Measurements from ENCODE around the gene KLHL18.
"Not testable (repeated sequence)": the region's sequence is repeated elsewhere in the genome, so short reads cannot be mapped to it uniquely, and the experiment has no call there.

KLHL18 gene

DNA sequence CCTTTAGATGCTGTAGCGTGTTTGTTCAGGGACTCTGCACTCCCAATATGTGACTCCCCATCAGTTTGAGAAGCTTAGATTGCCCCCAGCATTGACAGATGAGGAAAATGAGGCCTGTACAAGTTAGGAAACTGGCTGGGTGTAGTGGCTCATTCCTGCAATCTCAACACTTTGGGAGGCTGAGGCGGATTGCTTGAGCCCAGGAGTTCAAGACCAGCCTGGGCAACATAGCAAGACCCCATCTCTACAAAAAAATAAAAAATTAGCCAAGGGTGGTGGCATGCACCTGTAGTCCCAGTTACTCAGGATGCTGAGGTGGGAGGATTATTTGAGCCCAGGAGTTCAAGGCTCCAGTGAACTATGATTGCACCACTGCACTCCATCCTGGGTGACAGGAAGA is 84.1 kb downstream of the KLHL18 start:
- DNase-seq: no peak

DNA sequence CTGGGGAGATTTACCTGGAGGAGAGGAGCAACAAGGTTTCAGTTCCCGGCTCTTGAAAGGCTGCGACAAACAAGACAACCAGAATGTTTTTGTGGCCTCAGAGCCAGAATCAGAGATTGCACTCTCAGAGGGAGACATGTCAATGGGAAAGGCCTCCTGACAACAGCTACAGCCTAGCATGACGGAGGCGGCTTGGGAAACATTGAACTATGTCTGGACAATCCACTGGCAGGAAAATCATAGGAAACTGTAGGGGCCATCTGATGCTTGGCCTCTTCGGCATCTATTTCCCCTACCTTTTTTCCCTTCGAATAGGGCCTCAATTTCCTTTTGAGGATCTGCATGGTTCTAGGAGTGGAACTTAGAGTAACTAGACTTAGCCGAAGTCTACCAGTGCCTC is 84.9 kb downstream of the KLHL18 start:
- DNase-seq: no peak

DNA sequence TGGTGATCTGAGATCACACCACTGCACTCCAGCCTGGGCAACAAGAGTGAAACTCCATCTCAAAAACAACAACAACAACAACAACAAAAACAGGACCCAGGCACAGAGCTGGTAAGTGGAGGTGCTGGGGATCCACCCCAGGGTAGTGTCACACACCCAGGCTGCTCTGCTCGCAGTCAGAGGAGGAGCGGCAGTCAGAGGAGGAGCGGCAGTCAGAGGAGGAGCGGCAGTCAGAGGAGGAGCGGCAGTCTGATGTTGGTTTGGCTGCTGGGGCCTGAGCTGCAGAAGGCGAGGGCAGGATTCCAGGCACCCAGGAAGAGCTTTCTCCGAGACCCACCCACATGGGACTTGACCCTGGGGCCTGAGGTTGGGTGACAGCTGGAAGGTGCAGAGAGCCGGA is 87.3 kb downstream of the KLHL18 start:
- DNase-seq: not testable (repeated sequence)

DNA sequence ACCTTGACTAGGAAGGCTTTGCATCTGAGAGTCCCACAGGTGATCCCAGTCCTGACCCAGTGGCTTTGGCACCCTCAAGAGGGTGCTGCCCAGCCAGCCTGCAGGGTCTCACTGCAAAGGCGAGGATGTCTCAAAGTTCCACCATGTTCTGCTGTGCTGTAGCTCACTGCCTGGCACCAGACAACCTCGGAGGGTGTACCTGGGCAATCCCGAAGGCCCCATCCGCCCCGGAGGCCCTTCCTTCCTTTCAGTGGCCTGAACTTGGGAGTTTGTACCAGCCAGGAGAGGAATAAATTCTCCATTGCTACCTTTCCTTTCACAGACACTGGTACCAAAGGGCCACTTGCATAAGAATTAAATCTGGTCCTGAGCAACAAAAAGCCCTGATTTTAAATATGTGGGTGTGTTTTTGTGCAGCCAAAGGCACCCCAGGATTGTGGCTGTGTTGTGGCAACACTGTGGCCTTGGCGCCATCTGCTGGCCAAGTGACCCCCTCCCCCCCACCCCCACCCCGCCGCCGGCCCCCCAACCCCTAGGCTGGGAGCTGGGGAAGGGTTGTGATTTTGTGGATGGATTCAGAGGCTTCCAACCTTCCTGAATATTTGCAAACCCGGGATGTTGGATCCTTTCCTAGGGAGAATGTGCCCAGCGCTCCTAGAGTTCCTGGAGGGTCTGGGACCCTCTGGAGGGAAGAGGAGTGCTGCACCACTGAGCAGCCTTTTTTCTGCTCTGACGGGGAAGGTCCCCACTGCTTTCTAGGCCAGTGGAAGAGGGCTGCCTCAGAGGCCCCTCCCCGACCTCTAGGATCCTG is 88.3 kb downstream of the KLHL18 start:
- no peak for DNase-seq

DNA sequence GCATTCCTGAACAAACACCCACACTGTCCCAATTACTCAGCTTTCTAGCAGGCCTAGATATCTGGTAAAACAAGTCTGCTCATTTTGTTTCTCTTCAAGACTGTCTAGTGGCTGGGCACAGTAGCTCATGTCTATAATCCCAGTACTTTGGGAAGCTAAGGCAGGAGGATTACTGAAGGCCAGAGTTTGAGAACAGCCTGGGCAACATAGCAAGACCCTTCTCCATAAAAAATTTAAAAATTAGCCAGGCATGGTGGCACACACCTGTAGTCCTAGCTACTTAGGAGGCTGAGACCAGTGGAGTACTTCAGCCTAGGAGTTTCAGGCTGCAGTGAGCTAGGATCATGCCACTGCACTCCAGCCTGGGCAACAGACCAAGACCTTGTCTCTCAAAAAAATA is 91.8 kb downstream of the KLHL18 start:
- no peak for DNase-seq

DNA sequence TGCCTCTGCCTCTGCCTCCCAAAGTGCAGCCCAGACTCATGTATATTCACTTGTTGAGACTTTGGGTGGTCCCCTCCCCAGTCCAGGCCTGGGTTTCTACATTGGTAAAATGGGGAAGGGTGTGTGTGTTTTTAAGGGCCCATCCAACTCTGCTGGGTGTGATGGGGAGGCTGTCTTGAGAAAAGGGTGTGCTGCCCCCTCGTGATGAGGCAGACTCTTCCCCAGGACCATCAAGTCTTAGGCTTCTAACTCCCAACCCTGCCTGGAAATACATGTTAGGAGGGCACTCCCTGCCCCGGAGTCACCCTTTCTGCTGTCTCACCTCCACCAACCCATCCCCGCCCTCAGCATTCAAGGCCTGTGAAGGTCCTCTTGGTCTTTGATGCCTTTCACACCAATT is 93.6 kb downstream of the KLHL18 start:
- DNase-seq: no peak

DNA sequence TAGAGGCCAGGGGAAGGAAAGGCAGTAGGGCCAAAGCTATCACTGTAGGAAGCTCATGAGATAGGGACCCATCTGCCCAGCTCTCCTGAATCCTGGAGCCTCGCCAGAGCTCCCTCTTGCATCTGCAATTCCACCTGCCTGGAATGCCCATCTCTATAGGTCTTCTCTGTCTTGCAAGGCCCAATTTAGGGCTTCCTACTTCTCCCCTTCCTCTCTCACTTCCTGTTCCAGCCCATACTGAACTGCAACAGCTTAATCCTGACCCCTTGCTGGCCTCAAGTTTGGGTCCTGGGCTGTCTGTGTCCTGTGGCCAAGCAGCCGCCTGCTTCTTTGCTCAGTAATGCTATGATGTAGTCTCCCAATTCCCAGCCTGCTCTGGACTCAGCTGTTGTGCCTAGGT is 94.4 kb downstream of the KLHL18 start:
- no peak for DNase-seq

DNA sequence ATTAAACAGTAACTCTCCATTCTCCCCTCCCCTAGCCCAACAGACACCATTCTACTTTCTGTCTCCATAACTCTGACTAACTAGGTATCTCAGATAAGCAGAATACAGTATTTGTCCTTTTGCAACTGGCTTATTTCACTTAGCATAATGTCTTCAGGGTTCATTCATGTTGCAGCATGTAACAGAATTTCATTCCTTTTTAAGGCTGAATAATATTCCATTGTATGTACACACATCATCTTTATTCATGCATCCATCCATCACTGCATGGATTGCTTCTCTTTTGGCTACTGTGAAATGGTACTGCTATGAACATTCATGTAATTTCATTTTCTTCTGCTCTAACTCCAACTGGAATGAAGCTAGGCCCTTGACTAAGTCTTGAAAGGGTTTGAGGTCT is 96.1 kb downstream of the KLHL18 start:
- no peak for DNase-seq

DNA sequence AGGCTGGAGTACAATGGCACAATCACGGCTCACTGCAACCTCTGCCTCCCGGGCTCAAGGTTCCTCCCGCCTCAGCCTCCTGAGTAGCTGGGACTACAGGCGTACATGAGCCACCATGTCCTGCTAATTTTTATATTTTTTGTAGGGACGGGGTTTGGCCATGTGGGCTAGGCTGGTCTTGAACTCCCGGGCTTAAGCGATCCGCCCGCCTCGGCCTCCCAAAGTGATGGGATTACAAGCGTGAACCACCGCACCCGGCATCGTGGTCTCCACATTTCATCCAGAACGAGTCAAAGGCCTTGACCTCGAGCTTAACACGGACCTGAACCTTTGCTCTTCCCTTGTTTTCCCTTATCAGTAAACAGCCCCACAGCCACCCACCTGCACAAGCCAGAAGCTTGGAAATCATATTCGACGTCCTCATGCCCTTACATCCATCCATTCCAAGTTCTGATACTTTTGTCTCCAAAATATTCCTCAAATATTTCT is 96.7 kb downstream of the KLHL18 start:
- no peak for DNase-seq

DNA sequence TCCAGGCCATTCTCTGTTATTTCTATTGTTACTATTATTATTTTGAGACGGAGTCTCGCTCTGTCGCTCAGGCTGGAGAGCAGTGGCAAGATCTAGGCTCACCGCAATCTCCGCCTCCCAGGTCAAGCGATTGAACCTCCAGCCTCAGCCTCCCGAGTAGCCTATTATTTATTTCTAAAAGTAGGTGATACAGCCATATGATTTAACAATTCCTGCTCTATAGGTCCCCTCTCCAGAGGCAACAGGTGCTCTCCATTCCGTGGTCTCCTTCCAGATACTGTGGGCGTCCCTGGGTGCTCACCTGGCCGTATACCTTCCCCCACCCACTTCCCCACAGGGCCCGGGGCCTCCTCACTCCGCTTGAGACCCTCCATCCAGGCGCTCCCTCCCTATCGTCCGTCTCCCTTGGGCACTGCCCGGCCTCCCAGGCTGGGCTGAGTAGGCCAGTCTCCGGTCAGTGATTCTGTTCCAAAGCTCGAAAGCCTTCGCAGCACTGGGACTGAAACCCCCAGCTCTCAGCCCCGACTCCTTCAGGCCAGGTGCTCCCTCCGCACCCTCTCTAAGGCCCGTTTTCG is 97.4 kb downstream of the KLHL18 start:
- DNase-seq: no peak

DNA sequence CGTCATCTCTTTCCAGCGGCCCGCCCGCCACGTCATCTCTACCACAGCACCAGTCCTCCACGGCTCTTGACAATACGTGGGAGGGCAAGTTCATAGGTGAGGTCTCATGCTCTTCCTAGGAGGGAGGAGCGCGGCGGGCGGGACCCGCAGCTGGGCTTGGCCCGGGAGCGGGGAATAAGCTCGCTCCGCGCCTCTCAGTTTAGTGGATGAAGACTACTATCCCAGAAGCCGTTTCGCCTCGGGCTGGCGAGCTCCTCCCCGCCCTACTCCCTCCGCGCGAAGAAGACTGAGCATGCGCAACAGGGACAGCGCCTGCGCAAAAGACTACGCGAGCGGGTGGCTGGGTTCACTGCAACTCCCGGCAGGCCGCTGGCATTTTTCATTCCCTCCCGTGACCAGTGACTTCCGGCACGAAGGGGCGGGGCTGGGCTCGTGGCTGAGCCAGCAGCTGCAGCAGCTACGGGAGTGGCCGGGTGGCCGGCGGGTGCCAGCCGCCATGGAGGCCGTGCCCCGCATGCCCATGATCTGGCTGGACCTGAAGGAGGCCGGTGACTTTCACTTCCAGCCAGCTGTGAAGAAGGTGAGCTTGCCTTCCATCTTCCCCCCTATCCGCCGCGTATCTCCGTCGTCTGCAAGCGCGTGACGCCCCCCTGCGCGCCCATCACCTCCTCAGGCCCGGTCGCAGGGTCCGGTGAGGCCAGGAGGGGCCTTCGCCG is 98.0 kb downstream of the KLHL18 start, which contains the start of gene PTPN23:
TSS of gene PTPN23 (plus strand) at position 421 of the 716 bp plus-strand sequence. CDS start at position 497, 76 bp downstream.
- peak; percentile 85 for DNase-seq

DNA sequence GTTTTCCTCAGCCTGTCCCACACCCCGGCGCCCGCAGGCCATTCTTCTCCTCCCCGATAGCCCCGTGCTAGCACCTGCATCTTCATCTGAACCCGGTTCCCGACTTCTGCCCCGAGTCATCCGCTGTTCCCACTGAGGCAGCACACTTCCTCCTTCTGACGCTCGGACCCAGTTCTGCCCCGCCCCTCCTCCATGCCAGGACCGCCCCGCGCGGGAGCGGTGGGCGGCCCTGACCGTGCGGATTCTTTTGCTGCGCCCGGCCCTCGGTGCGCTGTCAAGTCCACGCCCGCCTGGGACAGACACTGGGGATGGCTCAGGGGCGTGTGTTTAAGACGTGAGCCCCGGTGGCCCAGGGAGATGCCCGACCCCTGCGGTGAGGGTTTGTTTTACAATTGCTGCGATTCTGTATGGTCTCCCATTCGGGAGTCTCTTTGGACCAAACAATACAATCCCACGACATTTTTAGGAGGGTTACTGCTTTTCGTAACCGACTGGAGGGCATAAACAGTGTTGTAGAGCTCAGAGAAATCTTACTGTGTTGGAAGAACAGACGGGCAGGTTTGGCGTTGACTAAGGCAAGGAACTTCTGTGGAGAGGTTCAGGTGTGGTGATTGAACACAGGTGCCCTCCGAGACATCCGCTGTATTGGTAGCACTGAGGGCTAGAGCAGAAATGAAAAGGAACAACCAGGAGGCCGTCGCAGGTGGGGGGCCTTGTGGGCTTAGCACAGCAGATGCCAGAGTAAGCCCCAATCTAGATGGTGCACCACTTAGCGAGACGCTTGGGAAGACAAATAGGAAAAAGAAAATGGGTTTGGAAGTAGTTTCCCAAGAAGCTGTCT is 98.8 kb downstream of the KLHL18 start:
- peak; percentile 32 for DNase-seq

DNA sequence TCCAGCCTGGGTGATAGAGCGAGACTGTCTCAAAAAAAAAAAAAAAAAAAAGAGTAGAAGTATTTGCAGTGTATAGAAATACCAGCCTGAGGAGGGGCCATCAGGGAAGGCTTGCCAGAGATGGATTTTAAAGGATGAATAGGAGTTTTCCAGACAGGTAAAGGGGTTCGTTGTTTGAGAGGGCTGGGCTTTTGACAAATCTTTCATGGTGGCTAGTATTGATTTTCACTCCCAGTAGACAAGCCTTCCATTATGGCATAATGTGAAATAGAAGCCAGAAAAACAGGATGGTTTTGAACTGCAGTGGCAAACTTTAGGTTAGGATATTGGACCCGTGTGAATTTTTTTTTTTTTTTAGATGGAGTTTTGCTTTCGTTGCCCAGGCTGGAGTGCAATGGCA is 101.7 kb downstream of the KLHL18 start:
- no peak for DNase-seq

DNA sequence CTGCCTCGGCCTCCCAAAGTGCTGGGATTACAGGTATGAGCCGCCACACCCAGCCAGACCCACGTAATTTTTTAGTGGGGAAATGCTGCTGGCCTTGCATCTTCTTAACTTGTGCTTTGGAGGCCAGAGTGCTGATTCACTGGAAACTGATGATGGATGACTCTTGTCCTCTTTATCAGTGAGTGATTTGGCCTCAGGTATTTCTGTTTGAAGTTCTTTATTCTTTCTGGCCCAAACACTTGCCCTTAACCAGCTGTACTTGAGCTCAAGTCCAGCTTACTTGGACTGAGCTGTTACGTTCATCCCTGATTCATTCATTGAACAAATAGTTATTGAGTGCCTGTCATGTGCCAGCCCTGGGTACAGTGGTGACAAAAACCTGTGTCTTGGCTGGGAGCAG is 102.3 kb downstream of the KLHL18 start:
- no peak for DNase-seq

DNA sequence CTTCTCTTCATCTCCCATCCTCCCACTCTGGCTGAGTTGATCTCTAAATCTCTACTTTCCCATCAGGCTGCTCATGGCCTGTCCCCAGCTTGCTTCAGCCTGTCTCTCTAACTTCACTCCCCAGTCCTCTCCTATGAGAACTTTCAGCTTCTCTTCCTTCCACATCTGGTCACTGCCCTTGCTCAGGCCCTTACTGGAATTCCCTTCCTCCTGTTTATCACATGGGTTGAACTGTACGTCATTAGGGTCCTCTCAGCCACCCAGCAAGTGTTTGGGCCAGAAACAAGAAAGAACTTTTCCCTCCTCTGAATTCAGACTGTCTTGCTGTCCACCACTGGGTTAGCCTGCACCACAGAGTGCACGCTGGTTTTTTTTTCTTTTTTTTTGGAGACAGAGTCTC is 103.1 kb downstream of the KLHL18 start:
- DNase-seq: no peak

DNA sequence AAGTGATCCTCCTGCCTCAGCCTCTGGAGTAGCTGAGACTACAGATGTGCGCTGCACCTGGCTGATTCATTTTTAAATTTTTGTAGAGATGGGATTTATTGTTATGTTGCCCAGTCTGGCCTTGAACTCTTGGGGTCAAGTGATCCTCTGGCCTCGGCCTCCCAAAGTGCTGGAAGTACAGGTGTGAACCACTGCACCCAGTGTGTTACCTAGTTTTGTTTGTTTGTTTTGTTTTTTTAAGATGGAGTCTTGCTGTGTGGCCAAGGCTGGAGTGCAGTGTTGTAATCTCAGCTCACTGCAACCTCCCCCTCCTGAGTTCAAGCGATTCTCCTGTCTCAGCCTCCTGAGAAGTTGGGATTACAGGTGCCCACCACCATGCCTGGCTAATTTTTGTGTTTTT is 110.2 kb downstream of the KLHL18 start:
- DNase-seq: no peak

DNA sequence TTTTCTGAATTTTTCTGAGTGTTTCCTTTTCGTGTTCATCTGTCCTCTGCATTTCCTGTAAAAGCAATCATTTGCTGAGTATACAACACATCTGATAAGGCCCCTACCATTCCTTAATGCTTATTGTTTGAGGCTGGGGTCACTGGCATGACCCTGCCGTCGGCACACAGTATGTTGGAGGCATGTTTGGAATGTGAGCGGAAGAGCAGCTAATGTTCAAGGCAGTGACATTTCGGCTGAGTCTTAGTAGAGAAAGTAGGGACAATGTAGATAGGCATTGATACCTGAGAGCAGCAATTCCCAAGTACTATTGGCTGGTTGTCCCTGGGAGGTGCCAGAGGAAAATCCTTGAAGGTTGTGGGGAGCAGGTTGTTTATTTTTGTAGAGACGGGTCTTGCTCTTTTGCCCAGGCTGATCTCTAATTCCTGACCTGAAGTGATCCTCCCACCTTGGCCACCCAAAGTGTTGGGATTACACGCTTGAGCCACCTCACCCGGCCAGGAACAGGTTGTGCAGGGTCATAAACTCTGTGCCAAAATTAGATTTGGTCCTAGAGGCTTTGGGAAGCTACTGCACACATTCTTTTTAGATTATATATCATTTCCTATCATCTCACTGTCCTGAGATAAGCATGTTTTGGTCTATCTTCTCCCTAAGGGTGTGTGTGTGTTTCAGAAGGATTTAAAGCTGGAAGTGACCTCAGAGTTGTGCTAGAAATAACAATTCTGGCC is 111.6 kb downstream of the KLHL18 start:
- DNase-seq: no peak

DNA sequence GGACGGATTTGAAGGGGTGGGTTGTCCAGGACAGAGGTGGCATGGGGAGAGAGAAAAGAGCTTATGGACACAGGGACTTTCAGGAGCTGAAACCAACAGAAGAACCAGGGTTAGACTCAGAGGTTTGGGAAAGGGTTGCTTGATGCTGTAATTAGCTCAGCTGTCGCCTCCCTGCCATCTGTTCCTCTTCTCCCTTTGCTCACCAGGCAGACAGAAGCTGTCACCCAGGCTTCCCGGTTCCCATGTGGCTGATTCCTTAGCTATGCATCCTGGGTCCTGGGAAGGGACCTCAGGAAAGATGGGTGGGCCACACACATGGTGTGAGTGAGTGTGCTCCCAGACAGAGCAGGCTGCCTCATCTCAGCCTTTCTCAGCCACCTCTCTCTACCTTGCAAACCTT is 112.1 kb downstream of the KLHL18 start:
- peak; percentile 41 for DNase-seq
